Neuronal stem cell (in vitro differentiated cells): ENCODE measurements around the gene TXNDC5.
A peak's percentile ranks its signal among the peaks of the same experiment; 100 is the strongest.

Experiments used
- DNase-seq: peaks from one replicate; pipeline ENCODE4 v3.0.0-alpha.2; 2013; ENCODE audit warnings: low spot score
- H2AFZ ChIP-seq: one replicate; pipeline ENCODE4 v1.6.1; 2013; ENCODE audit warnings: mild to moderate bottlenecking, low read length, inconsistent platforms
- H2AK5ac ChIP-seq: 2 replicates; pipeline ENCODE4 v1.6.1; 2013; ENCODE audit warnings: low read depth, mild to moderate bottlenecking, inconsistent platforms, low read length, moderate library complexity, mixed read lengths
- H2BK120ac ChIP-seq: 2 replicates; pipeline ENCODE4 v1.6.1; 2013; ENCODE audit warnings: low read depth, mild to moderate bottlenecking, inconsistent platforms, low read length, moderate library complexity, mixed read lengths
- H2BK12ac ChIP-seq: one replicate; pipeline ENCODE4 v1.6.1; 2013; ENCODE audit warnings: low read length, inconsistent platforms
- H2BK15ac ChIP-seq: 2 replicates; pipeline ENCODE4 v1.6.1; 2013; ENCODE audit warnings: mild to moderate bottlenecking, low read length, inconsistent platforms, mixed read lengths
- H2BK5ac ChIP-seq: one replicate; pipeline ENCODE4 v1.6.1; 2013; ENCODE audit warnings: inconsistent platforms, mild to moderate bottlenecking, low read length, moderate library complexity
- H3K14ac ChIP-seq: one replicate; pipeline ENCODE4 v1.6.1; 2013; ENCODE audit warnings: low read length, inconsistent platforms
- H3K18ac ChIP-seq: 2 replicates; pipeline ENCODE4 v1.6.1; 2013; ENCODE audit warnings: low read length, inconsistent platforms
- H3K23ac ChIP-seq: 2 replicates; pipeline ENCODE4 v1.6.1; 2013; ENCODE audit warnings: low read depth, mild to moderate bottlenecking, mixed read lengths, low read length, inconsistent platforms; ENCODE audit not compliant: poor library complexity
- H3K27ac ChIP-seq: replicated peaks from 3 replicates; pipeline ENCODE4 v1.5.1; 2013; ENCODE audit warnings: low read length, inconsistent platforms
- H3K27me3 ChIP-seq, 3 experiments: 2 replicates each; pipeline ENCODE4 v1.6.1; 2013; ENCODE audit warnings: low read length in 3 of 3, mild to moderate bottlenecking in 2 of 3, inconsistent platforms in 1 of 3, low read depth in 1 of 3, mixed read lengths in 1 of 3, moderate library complexity in 1 of 3; ENCODE audit not compliant: control insufficient read depth in 3 of 3, insufficient read depth in 3 of 3
- H3K36me3 ChIP-seq, 2 donors: replicated peaks in 1 of 2; 2 replicates each; pipeline ENCODE4 v1.6.1; 2013; ENCODE audit warnings: low read length in 2 of 2; ENCODE audit not compliant: control insufficient read depth in 2 of 2, insufficient read depth in 2 of 2
- H3K4ac ChIP-seq: 2 replicates; pipeline ENCODE4 v1.6.1; 2013; ENCODE audit warnings: inconsistent platforms, mild to moderate bottlenecking, low read length, moderate library complexity
- H3K4me1 ChIP-seq, 2 donors: 1 replicate in 1 of 2; 2 replicates in 1 of 2; pipeline ENCODE4 v1.6.1; 2013; ENCODE audit warnings: low read length in 2 of 2, low read depth in 1 of 2; ENCODE audit not compliant: control insufficient read depth in 2 of 2, insufficient read depth in 1 of 2
- H3K4me2 ChIP-seq: one replicate; pipeline ENCODE4 v1.6.1; 2013; ENCODE audit warnings: mild to moderate bottlenecking, low read length, inconsistent platforms; ENCODE audit not compliant: insufficient read depth, poor library complexity, severe bottlenecking
- H3K4me3 ChIP-seq, 2 donors: 2 replicates each; pipeline ENCODE4 v1.5.1; 2013; ENCODE audit warnings: low read length in 2 of 2, mild to moderate bottlenecking in 2 of 2, inconsistent platforms in 1 of 2, moderate library complexity in 1 of 2
- H3K79me1 ChIP-seq: one replicate; pipeline ENCODE4 v1.6.1; 2013; ENCODE audit warnings: low read depth, mild to moderate bottlenecking, inconsistent platforms, low read length, moderate library complexity
- H3K9ac ChIP-seq: one replicate; pipeline ENCODE4 v1.6.1; 2013; ENCODE audit warnings: mild to moderate bottlenecking, low read depth, low read length, inconsistent platforms; ENCODE audit not compliant: poor library complexity
- H3K9me3 ChIP-seq, 2 donors: replicated peaks in 1 of 2; 2 replicates each; pipeline versions ENCODE3 to v1.6.1; 2013; ENCODE audit warnings: low read length in 2 of 2, mild to moderate bottlenecking in 2 of 2, inconsistent platforms in 1 of 2, low read depth in 1 of 2, mixed read lengths in 1 of 2, moderate library complexity in 1 of 2; ENCODE audit not compliant: control insufficient read depth in 2 of 2, insufficient read depth in 1 of 2
- H4K8ac ChIP-seq: one replicate; pipeline ENCODE4 v1.6.1; 2013; ENCODE audit warnings: low read depth, mild to moderate bottlenecking, inconsistent platforms, low read length, moderate library complexity
- H4K91ac ChIP-seq: one replicate; pipeline ENCODE4 v1.6.1; 2013; ENCODE audit warnings: low read length, low read depth, mild to moderate bottlenecking, inconsistent platforms; ENCODE audit not compliant: poor library complexity
- WGBS, 2 donors: extraction: QIAGEN DNeasy Blood & Tissue Kit; methylation state at CpG; one replicate each; pipeline ENCODE4 v1.1.7; 2013; ENCODE audit warnings: missing lambda C conversion rate in 2 of 2, mixed read lengths in 1 of 2; ENCODE audit not compliant: insufficient read length in 2 of 2, insufficient replicate concordance in 1 of 2; ENCODE audit errors: extremely low coverage in 2 of 2; 5-methylcytosine and 5-hydroxymethylcytosine counted together

Gene TXNDC5

DNA sequence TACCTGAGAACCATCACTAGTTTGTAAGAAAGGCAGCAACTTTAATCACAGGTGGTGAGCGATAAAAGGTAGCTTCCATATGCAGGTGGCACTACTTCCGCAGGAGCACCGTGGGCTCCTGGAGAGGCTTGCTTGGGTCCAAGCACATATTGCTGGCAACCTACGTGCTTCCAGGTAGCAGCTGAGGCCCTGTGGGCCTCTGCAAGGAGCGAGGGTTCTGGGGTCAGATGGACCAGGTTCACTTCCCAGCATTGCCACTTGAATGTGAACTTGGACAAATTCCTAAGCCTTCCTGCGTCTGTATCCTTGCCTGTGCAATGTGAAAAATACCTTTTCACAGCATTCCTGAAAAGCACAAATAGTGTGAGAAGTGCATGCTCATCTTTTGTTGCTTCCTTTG lies 31.0 kb downstream of the TXNDC5 start:
- Histone ChIP-seq H3K23ac (no peak overlapping the region), H3K9ac (no peak overlapping the region), H3K79me1 (no peaks in the 10 kb centered on the region), H4K91ac (no peak overlapping the region), H3K9me3 (no peaks in the 10 kb centered on the region), H2AK5ac (no peak overlapping the region), H2BK5ac (no peak overlapping the region), H3K36me3 (peaks cover 25 to 44% of the 10 kb centered on the region in 2 donors), H3K27me3 (no peaks in the 10 kb centered on the region), H3K4ac (no peak overlapping the region), H3K4me3 (no peak overlapping the region), H3K4me1 (no peaks in the 10 kb centered on the region), H3K18ac (no peak overlapping the region), H4K8ac (no peak overlapping the region), H3K4me2 (no peak overlapping the region), H2AFZ (no peak overlapping the region), H2BK120ac (no peak overlapping the region), H3K14ac (no peak overlapping the region), H3K27ac (no peak overlapping the region), H2BK15ac (no peak overlapping the region), H2BK12ac (no peak overlapping the region)
- no CpG with 5 or more reads among the region's 6 CpGs for WGBS, 2 donors
- DNase-seq, result no peak

DNA sequence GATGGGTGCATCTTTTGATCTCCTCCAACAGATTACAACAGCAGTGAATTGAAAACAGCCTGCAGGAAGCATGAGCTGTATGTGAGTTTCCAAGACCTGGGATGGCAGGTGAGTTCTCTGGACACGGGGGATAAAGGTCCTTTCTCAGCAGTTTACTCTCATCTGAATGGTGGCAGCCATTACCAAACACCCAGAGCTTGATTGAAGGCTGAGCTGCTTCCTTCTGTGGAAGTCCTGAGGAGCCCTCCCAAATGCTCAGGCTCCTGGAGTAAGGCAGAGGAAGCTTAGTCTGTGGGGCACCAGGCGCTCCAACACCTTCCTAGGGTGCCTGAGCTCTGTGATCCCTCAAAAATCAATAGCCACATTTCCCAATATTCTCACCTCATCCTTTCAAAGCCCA lies 31.5 kb downstream of the TXNDC5 start:
- H3K18ac ChIP-seq, result no peak overlapping the region
- H4K8ac ChIP-seq, result no peak overlapping the region
- H3K36me3 ChIP-seq, result peaks cover 20 to 39% of the 10 kb centered on the region in 2 donors
- no peaks in the 10 kb centered on the region for H3K4me1 ChIP-seq
- no peak overlapping the region for H2BK5ac ChIP-seq
- H4K91ac ChIP-seq, result no peak overlapping the region
- no peak overlapping the region for H3K4me3 ChIP-seq
- DNase-seq, result no peak
- no peak overlapping the region for H3K14ac ChIP-seq
- no peak overlapping the region for H2BK120ac ChIP-seq
- no peak overlapping the region for H3K27ac ChIP-seq
- no peaks in the 10 kb centered on the region for H3K9me3 ChIP-seq
- H3K9ac ChIP-seq, result no peak overlapping the region
- no peak overlapping the region for H3K4ac ChIP-seq
- H3K79me1 ChIP-seq, result no peaks in the 10 kb centered on the region
- H3K27me3 ChIP-seq, result no peaks in the 10 kb centered on the region
- no peak overlapping the region for H2AK5ac ChIP-seq
- no peak overlapping the region for H2BK12ac ChIP-seq
- no peak overlapping the region for H3K23ac ChIP-seq
- no peak overlapping the region for H2AFZ ChIP-seq
- WGBS, 2 donors, result no CpG with 5 or more reads among the region's 2 CpGs
- no peak overlapping the region for H2BK15ac ChIP-seq
- no peak overlapping the region for H3K4me2 ChIP-seq

DNA sequence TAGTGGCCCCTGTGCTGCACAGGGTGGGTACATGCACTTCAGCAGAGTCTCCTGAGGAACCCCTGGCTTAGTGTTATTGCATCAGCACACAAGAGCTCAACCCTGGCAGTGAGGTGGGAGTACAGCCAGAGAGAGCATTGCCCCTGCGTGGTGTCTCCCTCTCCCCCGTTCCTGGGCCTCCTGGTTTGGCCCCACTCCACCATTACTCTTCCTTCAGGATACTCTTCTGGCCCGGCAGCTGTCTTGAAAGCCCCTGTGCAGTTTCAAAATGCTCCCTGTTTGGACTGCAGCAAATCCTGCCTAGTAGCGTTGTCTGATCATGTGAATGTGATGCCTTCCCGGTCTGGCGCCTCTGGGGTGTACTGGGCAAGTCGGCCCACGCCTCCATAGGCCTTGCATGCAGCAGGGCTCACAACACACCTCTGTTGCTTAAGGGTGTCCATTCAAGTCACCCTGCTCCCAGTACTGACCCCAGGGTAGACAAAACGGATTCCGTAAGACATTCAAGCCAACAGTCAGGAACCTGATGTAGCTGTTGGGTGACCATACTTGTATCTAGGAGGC lies 32.1 kb downstream of the TXNDC5 start:
- no peak overlapping the region for H3K4ac ChIP-seq
- H2BK12ac ChIP-seq, result peak overlapping the region; percentile 47
- H2AK5ac ChIP-seq, result no peak overlapping the region
- no peak overlapping the region for H2BK15ac ChIP-seq
- DNase-seq, result no peak
- H3K36me3 ChIP-seq, result peaks cover 15 to 33% of the 10 kb centered on the region in 2 donors
- H3K14ac ChIP-seq, result no peak overlapping the region
- no peak overlapping the region for H4K8ac ChIP-seq
- H3K79me1 ChIP-seq, result no peaks in the 10 kb centered on the region
- peak overlapping the region; percentile 21 for H3K18ac ChIP-seq
- no peak overlapping the region for H3K23ac ChIP-seq
- H3K4me3 ChIP-seq, result no peak overlapping the region
- H3K9me3 ChIP-seq, result no peaks in the 10 kb centered on the region
- H3K27me3 ChIP-seq, result no peaks in the 10 kb centered on the region
- no peak overlapping the region for H3K4me2 ChIP-seq
- no peak overlapping the region for H3K9ac ChIP-seq
- no peak overlapping the region for H2BK120ac ChIP-seq
- H4K91ac ChIP-seq, result no peak overlapping the region
- no peak overlapping the region for H2AFZ ChIP-seq
- no peaks in the 10 kb centered on the region for H3K4me1 ChIP-seq
- H2BK5ac ChIP-seq, result no peak overlapping the region
- H3K27ac ChIP-seq, result no peak overlapping the region
- WGBS, 2 donors, result no CpG with 5 or more reads among the region's 10 CpGs

DNA sequence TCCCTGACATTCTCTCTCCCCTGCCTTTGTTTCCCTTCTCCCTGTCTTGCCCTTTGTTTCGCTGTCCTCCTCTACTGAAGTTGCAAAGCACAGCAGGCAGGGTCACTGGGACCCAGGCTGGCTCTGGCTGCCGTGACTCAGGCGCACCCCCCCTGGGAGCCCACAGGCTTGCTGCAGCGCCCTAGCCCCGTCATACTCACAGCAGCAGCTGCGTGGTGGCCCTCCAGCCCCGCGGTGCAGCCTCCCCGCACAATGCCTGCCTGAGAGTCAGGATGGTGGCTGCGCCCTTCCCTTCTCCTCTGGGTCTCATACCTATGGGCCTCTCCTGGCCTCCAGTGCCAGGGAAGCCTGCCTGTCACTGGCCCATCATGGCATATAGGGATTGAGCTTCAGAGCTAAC lies 41.7 kb downstream of the TXNDC5 start:
- Histone ChIP-seq H3K4me3 (no peak overlapping the region), H3K18ac (peak overlapping the region; percentile 84), H3K79me1 (no peaks in the 10 kb centered on the region), H2AK5ac (peak overlapping the region; percentile 40), H3K4me2 (no peak overlapping the region), H3K4me1 (peaks cover 0 to 4% of the 10 kb centered on the region in 2 donors), H3K27me3 (peaks cover 0 to 8% (median 0%) of the 10 kb centered on the region in 3 experiments), H4K8ac (peak overlapping the region; percentile 78), H3K23ac (peak overlapping the region; percentile 44), H3K36me3 (no peaks in the 10 kb centered on the region), H3K4ac (no peak overlapping the region), H2BK12ac (peak overlapping the region; percentile 16), H3K27ac (no peak overlapping the region), H2BK5ac (no peak overlapping the region), H4K91ac (no peak overlapping the region), H2BK120ac (no peak overlapping the region), H3K14ac (no peak overlapping the region), H3K9ac (peak overlapping the region; percentile 71), H3K9me3 (peaks cover 0 to 3% of the 10 kb centered on the region in 2 donors), H2BK15ac (peak overlapping the region; percentile 50), H2AFZ (no peak overlapping the region)
- DNase-seq, result no peak
- WGBS, 2 donors, result no CpG with 5 or more reads among the region's 10 CpGs
